Measurements from ENCODE around the gene PADI1.

GRCh38 chr1:17230106-17230505, 25.2 kb downstream of the PADI1 start:
- no peak for TF ChIP-seq CTCF (IDR thresholded peaks at IDR 0.05; ENCODE audit: insufficient read depth, low read length, poor library complexity, severe bottlenecking)
- no peak for TF ChIP-seq EZH2phosphoT487 (conservative IDR thresholded peaks at IDR 0.05; ENCODE audit: low read length)

Data from SU-DHL-6 (cell line).